Muscle layer of duodenum (tissue), 2 donors: ENCODE measurements around the gene INA.
"Not testable (repeated sequence)": the region's sequence is repeated elsewhere in the genome, so short reads cannot be mapped to it uniquely, and the experiment has no call there.

Experiments used
- H3K27ac ChIP-seq: one replicate; pipeline ENCODE4 v1.7.0; 2013; ENCODE audit warnings: mild to moderate bottlenecking, low read length
- H3K27me3 ChIP-seq: one replicate; pipeline ENCODE4 v1.7.0; 2013; ENCODE audit warnings: low read depth, mild to moderate bottlenecking, control low read depth, low read length
- H3K36me3 ChIP-seq, 2 donors: one replicate each; pipeline ENCODE4 v1.7.0; 2013; ENCODE audit warnings: low read length in 2 of 2, control low read depth in 1 of 2, mild to moderate bottlenecking in 1 of 2; ENCODE audit not compliant: insufficient read depth in 2 of 2, control insufficient read depth in 1 of 2
- H3K4me1 ChIP-seq, 2 donors: one replicate each; pipeline ENCODE4 v1.7.0; 2013; ENCODE audit warnings: low read length in 2 of 2, mild to moderate bottlenecking in 2 of 2, control low read depth in 1 of 2, moderate library complexity in 1 of 2; ENCODE audit not compliant: insufficient read depth in 2 of 2, control insufficient read depth in 1 of 2
- H3K4me3 ChIP-seq, 2 donors: one replicate each; pipeline ENCODE4 v1.7.0; 2013; ENCODE audit warnings: low read length in 2 of 2, low read depth in 1 of 2, mild to moderate bottlenecking in 1 of 2
- H3K9me3 ChIP-seq, 2 donors: one replicate each; pipeline ENCODE4 v1.7.0; 2013; ENCODE audit warnings: low read length in 2 of 2, control low read depth in 1 of 2, mild to moderate bottlenecking in 1 of 2; ENCODE audit not compliant: control insufficient read depth in 1 of 2
- donor health status: healthy.

Gene INA

DNA sequence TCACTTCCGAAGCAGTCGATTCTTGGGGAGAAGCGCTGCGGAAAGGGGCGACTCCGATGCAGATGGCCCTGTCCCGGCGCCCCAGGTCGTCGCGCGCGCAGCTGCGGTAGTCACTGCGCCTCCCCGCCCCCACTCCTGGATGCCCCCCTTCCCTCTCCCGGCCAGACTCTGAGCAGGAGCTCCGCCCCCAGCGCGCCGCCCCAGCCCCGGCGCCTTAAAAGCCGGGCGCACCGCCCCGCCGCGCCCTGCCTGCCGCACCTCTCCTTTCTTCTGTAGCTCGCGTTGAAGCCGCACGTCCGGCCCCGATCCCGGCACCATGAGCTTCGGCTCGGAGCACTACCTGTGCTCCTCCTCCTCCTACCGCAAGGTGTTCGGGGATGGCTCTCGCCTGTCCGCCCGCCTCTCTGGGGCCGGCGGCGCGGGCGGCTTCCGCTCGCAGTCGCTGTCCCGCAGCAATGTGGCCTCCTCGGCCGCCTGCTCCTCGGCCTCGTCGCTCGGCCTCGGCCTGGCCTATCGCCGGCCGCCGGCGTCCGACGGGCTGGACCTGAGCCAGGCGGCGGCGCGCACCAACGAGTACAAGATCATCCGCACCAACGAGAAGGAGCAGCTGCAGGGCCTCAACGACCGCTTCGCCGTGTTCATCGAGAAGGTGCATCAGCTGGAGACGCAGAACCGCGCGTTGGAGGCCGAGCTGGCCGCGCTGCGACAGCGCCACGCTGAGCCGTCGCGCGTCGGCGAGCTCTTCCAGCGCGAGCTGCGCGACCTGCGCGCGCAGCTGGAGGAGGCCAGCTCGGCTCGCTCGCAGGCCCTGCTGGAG, at the start of gene INA:
Gene INA (plus strand): TSS at position 243 of the 817 bp plus-strand sequence. CDS start 74 bp downstream, at position 317.
- H3K27me3 ChIP-seq, result peaks cover 47% of the 10 kb centered on the region
- H3K27ac ChIP-seq, result no peak within 1 kb of the TSS
- H3K4me1 ChIP-seq, result peaks cover 0 to 16% of the 10 kb centered on the region in 2 donors
- H3K4me3 ChIP-seq, result peak within 1 kb of the TSS in 1 of 2 donors; percentile 62
- peaks cover 0 to 4% of the 10 kb centered on the region in 2 donors for H3K9me3 ChIP-seq
- H3K36me3 ChIP-seq, result no peaks in the 10 kb centered on the region

DNA sequence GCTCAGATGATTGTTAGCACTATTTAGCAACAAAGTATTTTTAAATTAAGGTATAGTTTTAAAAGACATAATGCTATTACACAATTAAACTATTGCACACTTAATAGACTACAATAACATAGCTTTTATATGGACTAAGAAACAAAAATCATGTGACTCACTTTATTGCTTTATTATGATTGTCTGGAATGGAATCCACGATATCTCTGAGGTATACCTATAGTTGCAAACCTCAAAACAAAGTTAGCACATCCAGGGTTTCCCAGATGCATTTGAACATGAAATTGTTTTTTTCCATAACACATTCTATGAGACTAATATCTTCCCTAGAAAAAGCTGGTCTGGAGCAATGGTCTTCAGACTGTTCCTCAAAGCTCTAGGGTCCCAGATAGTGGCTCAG, 49.5 kb upstream of the INA start:
- Histone ChIP-seq H3K27ac (no peak overlapping the region), H3K4me3 (no peak overlapping the region), H3K36me3 (no peaks in the 10 kb centered on the region), H3K4me1 (peaks cover 0 to 7% of the 10 kb centered on the region in 2 donors), H3K9me3 (peaks cover 7 to 18% of the 10 kb centered on the region in 2 donors), H3K27me3 (no peaks in the 10 kb centered on the region)

GRCh38 chr10:103231047-103231551, 45.8 kb upstream of the INA start:
- Histone ChIP-seq H3K27me3 (no peaks in the 10 kb centered on the region), H3K36me3 (no peaks in the 10 kb centered on the region), H3K4me1 (peaks cover 0 to 7% of the 10 kb centered on the region in 2 donors), H3K27ac (peak overlapping the region; percentile 53), H3K9me3 (no peaks in the 10 kb centered on the region), H3K4me3 (peak overlapping the region in 1 of 2 donors; percentile 19)

GRCh38 chr10:103232131-103232673, 44.7 kb upstream of the INA start:
- Histone ChIP-seq H3K27me3 (no peaks in the 10 kb centered on the region), H3K9me3 (no peaks in the 10 kb centered on the region), H3K4me1 (peaks cover 0 to 7% of the 10 kb centered on the region in 2 donors), H3K4me3 (no peak overlapping the region), H3K27ac (no peak overlapping the region), H3K36me3 (no peaks in the 10 kb centered on the region)

GRCh38 chr10:103232772-103233488, 44.0 kb upstream of the INA start:
- Histone ChIP-seq H3K4me1 (peaks cover 0 to 7% of the 10 kb centered on the region in 2 donors), H3K9me3 (no peaks in the 10 kb centered on the region), H3K36me3 (no peaks in the 10 kb centered on the region), H3K27me3 (no peaks in the 10 kb centered on the region), H3K27ac (no peak overlapping the region), H3K4me3 (no peak overlapping the region)

GRCh38 chr10:103235775-103236174, 41.2 kb upstream of the INA start:
- H3K27ac ChIP-seq, result no peak overlapping the region
- H3K4me1 ChIP-seq, result peaks cover 0 to under 1% of the 10 kb centered on the region in 2 donors
- H3K4me3 ChIP-seq, result no peak overlapping the region
- no peaks in the 10 kb centered on the region for H3K9me3 ChIP-seq
- H3K27me3 ChIP-seq, result no peaks in the 10 kb centered on the region
- H3K36me3 ChIP-seq, result no peaks in the 10 kb centered on the region

- no peak overlapping the region for H3K4me3 ChIP-seq
- no peaks in the 10 kb centered on the region for H3K4me1 ChIP-seq
- H3K9me3 ChIP-seq, result no peaks in the 10 kb centered on the region
- no peaks in the 10 kb centered on the region for H3K27me3 ChIP-seq
- H3K27ac ChIP-seq, result no peak overlapping the region
- H3K36me3 ChIP-seq, result no peaks in the 10 kb centered on the region
Observed at GRCh38 chr10:103238506-103239252, 38.3 kb upstream of the INA start.

DNA sequence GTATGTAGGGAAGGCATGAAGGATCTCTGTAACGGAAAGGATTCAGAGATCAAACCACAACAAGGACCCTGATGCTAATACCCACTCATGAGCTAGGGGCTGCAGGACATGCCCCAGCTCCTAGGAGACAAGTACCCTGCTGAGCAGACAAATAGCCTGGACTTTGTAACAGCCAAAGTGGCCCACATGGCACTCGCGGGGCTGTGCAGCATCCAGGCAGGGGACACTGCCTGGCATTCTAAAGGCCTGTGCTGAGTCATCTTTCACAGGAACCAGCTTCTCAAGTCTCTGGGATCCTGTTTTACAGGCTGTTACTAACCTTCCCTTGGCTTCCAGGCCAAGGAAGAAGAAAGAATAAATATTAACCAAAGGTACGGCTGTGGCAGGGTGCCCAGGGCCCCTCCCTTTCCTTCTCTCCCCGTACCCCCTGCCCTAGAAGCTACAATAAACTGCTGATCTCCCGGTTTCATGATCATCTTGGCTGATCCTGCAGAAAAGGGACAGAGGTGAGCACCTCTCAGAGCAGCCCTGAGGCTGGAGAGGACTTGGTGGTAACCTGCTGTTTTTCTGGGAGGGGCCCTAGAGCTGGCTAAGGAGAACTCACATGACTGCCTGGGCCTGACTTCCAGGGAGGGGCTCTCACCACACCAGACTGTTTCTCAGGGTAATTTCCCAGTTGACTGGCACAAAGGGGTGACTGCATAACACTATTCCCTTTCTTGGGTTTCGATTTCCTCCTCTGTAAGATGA, 35.5 kb upstream of the INA start:
- Histone ChIP-seq H3K36me3 (no peaks in the 10 kb centered on the region), H3K4me1 (no peaks in the 10 kb centered on the region), H3K9me3 (no peaks in the 10 kb centered on the region), H3K27ac (peak overlapping the region; percentile 65), H3K27me3 (no peaks in the 10 kb centered on the region), H3K4me3 (no peak overlapping the region)

DNA sequence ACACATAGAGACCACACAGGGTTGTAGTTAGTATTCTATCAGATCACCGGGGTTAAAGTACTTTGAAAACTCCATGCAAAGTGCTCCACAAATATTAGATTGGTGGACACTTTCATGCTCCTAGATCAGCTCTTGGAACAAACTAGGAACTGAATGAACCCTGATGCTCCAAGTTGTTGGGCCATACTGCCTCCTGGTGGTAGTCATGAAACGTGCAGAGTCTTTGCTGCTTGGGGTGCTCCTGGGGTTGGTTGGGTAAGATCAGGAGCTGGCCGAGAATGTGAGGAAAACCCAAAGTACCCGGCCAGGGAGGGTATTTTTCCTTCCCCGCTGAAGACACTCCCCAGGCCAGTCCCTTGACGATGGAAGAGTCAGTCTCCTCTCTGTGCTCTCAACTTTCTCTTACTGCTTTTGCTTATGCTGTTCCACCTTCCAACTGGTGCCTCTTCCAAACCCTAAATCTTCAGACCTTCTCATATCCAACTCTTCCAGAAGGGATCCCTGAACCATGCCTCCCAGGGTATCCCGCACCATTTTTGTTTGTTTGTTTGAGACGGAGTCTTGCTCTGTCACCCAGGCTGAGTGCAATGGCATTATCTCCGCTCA, 32.2 kb upstream of the INA start:
- H3K27me3 ChIP-seq, result no peaks in the 10 kb centered on the region
- no peaks in the 10 kb centered on the region for H3K9me3 ChIP-seq
- no peak overlapping the region for H3K27ac ChIP-seq
- no peaks in the 10 kb centered on the region for H3K4me1 ChIP-seq
- H3K36me3 ChIP-seq, result no peaks in the 10 kb centered on the region
- no peak overlapping the region for H3K4me3 ChIP-seq

DNA sequence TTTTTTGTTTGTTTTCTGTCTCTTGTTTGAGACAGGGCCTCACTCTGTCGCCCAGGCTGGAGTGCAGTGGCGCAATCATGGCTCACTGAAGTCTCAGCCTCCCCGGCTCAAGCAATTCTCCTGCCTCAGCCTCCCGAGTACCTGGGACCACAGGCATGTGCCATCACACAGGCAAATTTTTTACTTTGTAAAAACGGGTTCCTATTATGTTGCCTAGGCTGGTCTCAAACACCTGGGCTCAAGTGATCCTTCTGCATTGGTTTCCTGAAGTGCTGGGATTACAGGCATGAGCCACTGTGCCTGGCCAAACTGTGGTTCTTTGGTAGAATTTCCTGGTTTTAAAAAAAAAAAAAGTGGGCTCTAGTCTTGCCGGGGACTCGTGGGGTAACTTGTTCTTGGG, 31.4 kb upstream of the INA start, which contains the start of gene RPEL1:
Gene RPEL1 (plus strand): TSS at position 301 of the 400 bp plus-strand sequence. CDS start 110 bp downstream, outside the sequence.
- H3K9me3 ChIP-seq, H3K4me1 ChIP-seq, H3K27ac ChIP-seq, H3K36me3 ChIP-seq, H3K27me3 ChIP-seq, H3K4me3 ChIP-seq: not testable (repeated sequence)
